Esophagus muscularis mucosa (tissue), 4 donors: ENCODE data around the gene ANTXR1.

Source experiments
- EP300 ChIP-seq: sonication (generic); formaldehyde crosslinking; IDR thresholded peaks from one replicate; pipeline ENCODE4 v1.6.1; 2017; ENCODE audit warnings: antibody characterized with exemption
- POLR2AphosphoS5 ChIP-seq, 2 donors: sonication (generic); formaldehyde crosslinking; IDR thresholded peaks; one replicate each; pipeline ENCODE4 v1.6.1; 2017; ENCODE audit warnings: antibody characterized with exemption in 2 of 2
- TF ChIP-seq, protein P1 (sequence below), 3 experiments: fragments of 200-600 bp in 2 of 3; fragments of 450-650 bp in 1 of 3; sonication (generic) in 2 of 3; IDR thresholded peaks; one replicate each; pipeline ENCODE4 v1.5.1; 2017 to 2019; ENCODE audit warnings: antibody characterized with exemption in 3 of 3, mild to moderate bottlenecking in 2 of 3, moderate library complexity in 1 of 3

DNA sequence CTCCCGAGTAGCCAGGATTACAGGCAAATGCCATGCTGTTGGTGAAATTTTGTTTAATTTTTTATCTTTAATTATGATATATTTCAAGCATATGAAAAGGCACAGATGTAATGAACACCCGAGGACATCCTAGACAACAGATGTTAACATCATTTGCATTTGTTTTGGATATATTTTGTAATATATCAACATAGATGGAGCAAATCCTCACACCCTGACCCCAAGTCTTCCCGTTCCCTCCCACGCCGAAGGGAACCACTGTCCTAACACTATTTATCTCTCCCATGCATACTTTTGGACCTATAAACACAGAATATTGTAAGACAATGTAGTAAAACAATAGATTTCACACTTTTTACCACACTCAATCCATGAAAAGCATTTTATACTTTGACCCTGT, 274.6 kb downstream of the ANTXR1 start:
- TF ChIP-seq POLR2AphosphoS5 (IDR thresholded peaks at IDR 0.05) = no peak
- TF ChIP-seq, protein P1, sequence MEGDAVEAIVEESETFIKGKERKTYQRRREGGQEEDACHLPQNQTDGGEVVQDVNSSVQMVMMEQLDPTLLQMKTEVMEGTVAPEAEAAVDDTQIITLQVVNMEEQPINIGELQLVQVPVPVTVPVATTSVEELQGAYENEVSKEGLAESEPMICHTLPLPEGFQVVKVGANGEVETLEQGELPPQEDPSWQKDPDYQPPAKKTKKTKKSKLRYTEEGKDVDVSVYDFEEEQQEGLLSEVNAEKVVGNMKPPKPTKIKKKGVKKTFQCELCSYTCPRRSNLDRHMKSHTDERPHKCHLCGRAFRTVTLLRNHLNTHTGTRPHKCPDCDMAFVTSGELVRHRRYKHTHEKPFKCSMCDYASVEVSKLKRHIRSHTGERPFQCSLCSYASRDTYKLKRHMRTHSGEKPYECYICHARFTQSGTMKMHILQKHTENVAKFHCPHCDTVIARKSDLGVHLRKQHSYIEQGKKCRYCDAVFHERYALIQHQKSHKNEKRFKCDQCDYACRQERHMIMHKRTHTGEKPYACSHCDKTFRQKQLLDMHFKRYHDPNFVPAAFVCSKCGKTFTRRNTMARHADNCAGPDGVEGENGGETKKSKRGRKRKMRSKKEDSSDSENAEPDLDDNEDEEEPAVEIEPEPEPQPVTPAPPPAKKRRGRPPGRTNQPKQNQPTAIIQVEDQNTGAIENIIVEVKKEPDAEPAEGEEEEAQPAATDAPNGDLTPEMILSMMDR (IDR thresholded peaks at IDR 0.05) = no peak
- TF ChIP-seq EP300 = no peak
